Measurements from ENCODE around the gene RBPMS2. TPM values are rescaled to one million over a fixed set of nuclear protein-coding genes. Genes with fewer than 3 reads are reported as not detected.

RBPMS2 gene
- total RNA-seq, 1 donor from 2014 or later, result 3.7 TPM

MicroRNAs within 50 kb of the gene (microRNA counts, 767-probe panel; counts per million panel counts)
- 238 to 261 counts per million in 2 donors for microRNA hsa-miR-1272

Small RNA genes within 50 kb of the gene (microRNA-seq; reads per million reads assigned to microRNA genes)
- not detected for gene MIR1272 (ENCODE audit: borderline number of aligned reads, borderline replicate concordance)

Small RNA genes within 50 kb of the gene (small RNA-seq; reads per million reads assigned to genes)
- gene AC100830.2 (not detected), gene MIR1272 (0.26 reads per million)

Other genes with a start within 250 kb of the RBPMS2 start
- 6.6 TPM for gene PIF1, start 50.1 kb upstream of the RBPMS2 start, total RNA-seq
- 34.9 TPM for gene PLEKHO2, start 66.3 kb upstream of the RBPMS2 start, total RNA-seq
- gene ANKDD1A, start 136.3 kb upstream of the RBPMS2 start, total RNA-seq, result 17.7 TPM
- gene SPG21, start 214.3 kb upstream of the RBPMS2 start, total RNA-seq, result 62.6 TPM